Cardiac septum (tissue), 1 donor: ENCODE measurements around the gene ST7. TPM values are rescaled to one million over a fixed set of nuclear protein-coding genes. Genes with fewer than 3 reads are reported as not detected.
"Not testable (repeated sequence)": the region's sequence is repeated elsewhere in the genome, so short reads cannot be mapped to it uniquely, and the experiment has no call there.

Source experiments
- DNase-seq: peaks from one replicate; pipeline ENCODE4 v3.0.0-alpha.2; 2020; ENCODE audit warnings: low spot score
- intact Hi-C: fragments of 100-400 bp; cut with DNase I; formaldehyde crosslinking; loops from one replicate; pipeline ENCODE4 v1.14.0; 2022
- total RNA-seq: library from RNA; stranded (reverse); fragmentation: NEBNext Ultra II Directional; extraction: Animal tissue kit (Norgen Biotek cat#: 25700); gene quantifications from one replicate; pipeline ENCODE4 v1.2.1, GENCODE V29; 2021
- donor health status: DM: no; HTN: no; CAD: no.

ST7 gene
- total RNA-seq, 1 donor from 2014 or later: 23.4 TPM

- DNase-seq: no peak
- intact Hi-C loops: loop anchor here (5.0 kb wide), 1 partner anchor 67 kb away; no protein-coding TSS in a partner anchor
Observed at GRCh38 chr7:116949941-116950801, 3.1 kb upstream of the ST7 start.

- no peak for DNase-seq
- intact Hi-C loops: loop anchor here (5.0 kb wide), 1 partner anchor 66 kb away; no protein-coding TSS in a partner anchor
Observed at GRCh38 chr7:116950889-116951351, 2.4 kb upstream of the ST7 start.

- DNase-seq: no peak
- intact Hi-C loops: loop anchor here (5.0 kb wide), 1 partner anchor 66 kb away; no protein-coding TSS in a partner anchor
Observed at GRCh38 chr7:116951366-116952292, 1.7 kb upstream of the ST7 start.

GRCh38 chr7:116952635-116953371 is 498 bp upstream of the ST7 start:
- DNase-seq: no peak
- intact Hi-C loops: loop anchor here (5.0 kb wide), 1 partner anchor 64 kb away; no protein-coding TSS in a partner anchor

- peak; percentile 76 for DNase-seq
- intact Hi-C loops: loop anchor here (5.0 kb wide), 1 partner anchor 63 kb away; no protein-coding TSS in a partner anchor
Observed at GRCh38 chr7:116953906-116954838, 871 bp downstream of the ST7 start.

GRCh38 chr7:116955340-116955739 is 2.0 kb downstream of the ST7 start:
- intact Hi-C loops: no loop called here

GRCh38 chr7:116955801-116956476 is 2.6 kb downstream of the ST7 start:
- DNase-seq: no peak
- intact Hi-C loops: no loop called here

More at GRCh38 chr7:116955340-116955739, 2.0 kb downstream of the ST7 start:
- no peak for DNase-seq

GRCh38 chr7:116956477-116956804 is 3.1 kb downstream of the ST7 start:
- intact Hi-C loops: no loop called here
- DNase-seq: no peak

- intact Hi-C loops: no loop called here
- DNase-seq: no peak
Observed at GRCh38 chr7:116957874-116958273, 4.6 kb downstream of the ST7 start.

GRCh38 chr7:116961966-116962673 is 8.8 kb downstream of the ST7 start:
- intact Hi-C loops, DNase-seq: not testable (repeated sequence)

GRCh38 chr7:116963234-116963633 is 9.9 kb downstream of the ST7 start:
- intact Hi-C loops: no loop called here
- no peak for DNase-seq

- no peak for DNase-seq
- intact Hi-C loops: no loop called here
Observed at GRCh38 chr7:116966601-116967000, 13.3 kb downstream of the ST7 start.

- intact Hi-C loops: no loop called here
- DNase-seq: no peak
Observed at GRCh38 chr7:116967254-116967922, 14.1 kb downstream of the ST7 start.

- no peak for DNase-seq
- intact Hi-C loops: no loop called here
Observed at GRCh38 chr7:116967983-116968382, 14.7 kb downstream of the ST7 start.

- intact Hi-C loops: no loop called here
- no peak for DNase-seq
Observed at GRCh38 chr7:116968631-116969030, 15.3 kb downstream of the ST7 start.

GRCh38 chr7:116969371-116969902 is 16.1 kb downstream of the ST7 start:
- no peak for DNase-seq
- intact Hi-C loops: no loop called here
